Spleen (tissue), 7 donors: ENCODE measurements around the gene FBXO15.

Experiments used
- CTCF ChIP-seq, 11 experiments: fragments of 200-600 bp in 7 of 11; fragments of 450-650 bp in 4 of 11; sonication (generic) in 4 of 11; IDR thresholded peaks in 8 of 11; conservative IDR thresholded peaks in 3 of 11; 1 replicate in 7 of 11; 2 replicates in 4 of 11; pipeline versions ENCODE4 v1.4.0 to v1.8.0; 2016 to 2021; ENCODE audit warnings: antibody characterized with exemption in 11 of 11, inconsistent platforms in 4 of 11, mild to moderate bottlenecking in 1 of 11
- POLR2AphosphoS5 ChIP-seq, 3 donors: sonication (generic); formaldehyde crosslinking; IDR thresholded peaks; one replicate each; pipeline ENCODE4 v1.5.1; 2017; ENCODE audit warnings: antibody characterized with exemption in 3 of 3
- donor health status: DM: no; HTN: no; CAD: no; lungs with moderate emphysema.
- donor health status: DM: no; HTN: no; CAD: no.
- donor health status: DM: no; HTN: no; CAD: no.

GRCh38 chr18:74194691-74195090 is 47.1 kb upstream of the FBXO15 start:
- TF ChIP-seq CTCF (IDR thresholded peaks at IDR 0.05 in 8 of 11, conservative IDR thresholded peaks at IDR 0.05 in 3 of 11) (no peak), POLR2AphosphoS5 (IDR thresholded peaks at IDR 0.05) (no peak)
